Activated CD4-positive, CD25-positive, alpha-beta regulatory T cell (primary cell): Measurements from ENCODE around the gene LCMT2.
A peak's percentile ranks its signal among the peaks of the same experiment; 100 is the strongest.
"Not testable (repeated sequence)": the region's sequence is repeated elsewhere in the genome, so short reads cannot be mapped to it uniquely, and the experiment has no call there.

Experiments
- DNase-seq, 4 experiments: peaks; one replicate each; lab custom pipeline; 2025; lab: John Stamatoyannopoulos, UW

Gene LCMT2

GRCh38 chr15:43314171-43314570 lies 16.2 kb downstream of the LCMT2 start:
- DNase-seq = no peak

- DNase-seq = no peak
Observed at GRCh38 chr15:43312378-43312777, 18.0 kb downstream of the LCMT2 start.

DNA sequence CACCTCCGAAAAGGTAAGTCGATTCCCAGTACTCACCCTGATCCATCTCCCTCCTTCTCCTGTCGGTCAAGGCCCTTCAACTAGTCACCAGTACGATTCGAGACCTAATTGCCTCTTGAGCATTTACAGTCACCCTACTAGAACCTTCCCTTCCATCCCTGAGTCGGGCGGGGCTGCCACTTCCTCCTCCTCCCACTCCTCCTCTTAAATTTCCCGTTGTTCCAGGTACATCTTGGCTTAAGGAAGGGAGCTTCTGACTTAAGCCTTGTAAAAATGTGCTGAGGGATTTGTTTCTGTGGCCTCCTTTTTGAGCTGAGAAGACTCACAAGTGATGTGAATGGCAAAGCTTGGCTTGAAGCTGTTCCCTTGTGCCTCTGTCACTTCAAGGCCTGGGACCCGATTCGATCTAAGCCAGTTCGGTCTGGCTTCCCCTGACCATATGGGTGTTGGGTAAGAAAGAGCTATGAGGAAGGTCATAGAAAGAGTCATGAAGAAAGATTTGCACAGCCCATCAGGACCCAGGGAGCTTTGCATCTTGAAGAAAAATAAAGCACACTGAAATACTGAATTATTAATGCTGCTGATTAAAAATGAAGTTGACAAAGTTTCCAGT lies 28.1 kb downstream of the LCMT2 start, which contains the start of gene TGM7:
Gene TGM7 (minus strand): TSS at position 51 of the 613 bp plus-strand sequence.
- no peak for DNase-seq

DNA sequence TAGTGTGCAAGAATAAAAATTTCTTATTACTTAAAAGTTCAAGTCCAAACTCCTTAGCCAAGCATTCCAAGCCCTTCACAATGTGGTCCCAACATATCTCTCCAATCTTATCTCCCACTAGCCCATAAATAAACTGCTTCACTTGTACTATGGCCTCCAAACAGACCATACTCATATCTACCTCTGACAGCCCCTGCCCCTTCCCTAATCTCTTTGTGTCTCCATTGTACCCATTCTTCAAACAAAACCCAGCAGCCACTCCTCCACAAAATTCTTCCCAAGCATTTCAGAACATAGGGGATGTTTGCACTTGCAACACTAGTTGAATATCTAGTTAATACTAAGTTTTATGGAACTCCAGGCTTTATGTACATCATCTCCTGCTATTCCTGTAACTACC lies 30.5 kb downstream of the LCMT2 start:
- no peak for DNase-seq

DNA sequence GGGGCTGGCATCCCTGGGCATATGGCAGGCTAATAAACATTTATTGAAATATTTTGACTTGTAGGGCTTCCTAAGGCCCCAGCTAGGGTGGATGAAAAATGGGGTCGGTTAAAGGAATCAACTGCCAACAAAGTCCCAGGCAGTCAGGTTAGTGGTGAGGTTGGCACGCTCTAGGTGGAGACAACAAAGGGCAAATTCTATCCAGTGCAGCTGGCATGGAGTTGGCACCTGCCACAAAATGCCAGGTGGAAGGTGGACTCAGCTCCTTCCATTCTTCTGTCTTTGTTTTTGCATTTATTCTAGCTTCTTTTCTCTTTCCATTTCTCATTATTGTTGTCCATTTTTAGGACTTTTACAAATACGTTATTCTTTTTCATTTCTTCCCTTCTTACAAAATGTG lies 31.0 kb downstream of the LCMT2 start:
- no peak for DNase-seq

- no peak for DNase-seq
Observed at GRCh38 chr15:43294091-43294706, 36.2 kb downstream of the LCMT2 start.

- no peak for DNase-seq
Observed at GRCh38 chr15:43293432-43293831, 36.9 kb downstream of the LCMT2 start.

DNA sequence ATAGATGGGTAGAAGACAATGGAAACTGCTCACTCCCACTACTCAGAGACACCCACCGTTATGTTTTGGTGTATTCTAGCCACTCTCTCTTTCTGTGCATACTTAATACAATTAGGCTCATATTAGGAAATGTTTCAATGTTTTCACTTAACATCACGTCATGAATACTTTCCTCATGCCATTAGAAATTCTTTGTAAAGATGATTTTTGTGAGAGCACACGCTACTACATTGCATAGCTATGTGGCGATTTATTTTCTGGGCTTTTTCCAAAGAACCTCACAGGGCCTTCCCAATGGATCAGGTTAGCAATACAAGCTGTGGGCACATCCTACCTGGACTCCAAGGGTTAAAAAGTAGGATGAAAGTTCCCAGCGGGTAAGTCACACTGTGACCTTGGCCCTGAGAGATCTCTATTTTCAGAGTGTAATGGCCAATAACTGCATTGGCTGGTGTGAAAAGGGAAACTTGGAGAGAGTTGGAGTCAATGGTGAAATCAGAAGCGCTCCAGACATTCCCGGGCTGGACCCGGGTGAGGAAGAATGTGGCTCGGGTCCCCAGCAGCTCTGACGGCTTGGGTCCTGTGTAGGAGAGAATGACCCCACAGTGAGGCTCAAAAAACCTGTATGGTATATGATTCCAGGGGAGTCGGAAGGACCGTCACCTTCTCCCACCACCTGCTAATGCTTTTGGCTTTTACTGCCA lies 37.8 kb downstream of the LCMT2 start:
- DNase-seq = no peak

DNA sequence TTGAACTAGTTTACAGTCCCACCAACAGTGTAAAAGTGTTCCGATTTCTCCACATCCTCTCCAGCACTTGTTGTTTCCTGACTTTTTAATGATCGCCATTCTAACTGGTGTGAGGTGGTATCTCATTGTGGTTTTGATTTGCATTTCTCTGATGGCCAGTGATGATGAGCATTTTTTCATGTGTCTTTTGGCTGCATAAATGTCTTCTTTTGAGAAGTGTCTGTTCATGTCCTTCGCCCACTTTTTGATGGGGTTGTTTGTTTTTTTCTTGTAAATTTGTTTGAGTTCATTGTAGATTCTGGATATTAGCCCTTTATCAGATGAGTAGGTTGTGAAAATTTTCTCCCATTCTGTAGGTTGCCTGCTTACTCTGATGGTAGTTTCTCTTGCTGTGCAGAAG lies 40.7 kb downstream of the LCMT2 start:
- DNase-seq = not testable (repeated sequence)

DNA sequence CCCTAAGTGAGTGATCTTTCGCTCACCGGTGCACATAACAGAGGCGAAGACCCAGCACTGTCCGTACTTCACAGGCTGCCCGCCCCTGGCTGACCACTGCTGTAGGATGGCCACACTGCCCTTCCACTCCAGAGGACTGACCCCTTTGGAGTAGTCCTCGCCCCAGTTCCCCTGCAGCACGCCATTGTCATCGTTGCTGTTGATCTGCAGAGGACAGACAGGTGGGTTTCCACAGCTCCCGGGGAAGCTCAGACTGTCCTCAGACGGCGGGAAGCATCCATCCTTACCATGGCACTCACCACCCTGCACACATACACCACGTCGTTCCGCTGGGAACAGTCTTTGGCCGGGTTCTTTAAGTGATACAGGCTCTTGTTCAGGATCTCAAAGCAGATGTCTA lies 43.1 kb downstream of the LCMT2 start:
- no peak for DNase-seq

DNA sequence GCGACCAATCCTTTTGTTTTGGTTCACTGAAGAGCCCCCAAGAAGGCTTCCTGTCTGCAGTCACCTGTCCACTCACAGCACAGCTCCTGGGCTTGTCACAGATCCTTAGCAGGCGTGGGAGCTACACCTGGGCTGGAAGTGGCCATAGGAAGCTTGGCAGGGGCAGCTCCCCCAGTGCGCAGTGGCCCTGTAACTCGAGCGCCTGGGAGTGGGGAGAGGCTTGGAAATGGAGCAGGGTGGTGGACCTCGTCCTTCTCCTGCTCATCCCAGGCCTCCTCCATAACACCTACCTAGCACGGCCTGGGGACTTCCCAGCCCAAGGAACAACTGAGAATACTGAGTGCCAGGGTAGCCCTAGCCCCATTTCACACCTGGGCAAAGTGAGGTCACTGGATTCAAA lies 44.3 kb downstream of the LCMT2 start:
- no peak for DNase-seq

- DNase-seq = peak; percentile 7 to 30 (median 12)
Observed at GRCh38 chr15:43285609-43286037, 44.8 kb downstream of the LCMT2 start.

- DNase-seq = no peak
Observed at GRCh38 chr15:43283526-43283925, 46.8 kb downstream of the LCMT2 start.

- DNase-seq = no peak
Observed at GRCh38 chr15:43281926-43282602, 48.3 kb downstream of the LCMT2 start.

GRCh38 chr15:43280996-43281395 lies 49.4 kb downstream of the LCMT2 start:
- DNase-seq = no peak

DNA sequence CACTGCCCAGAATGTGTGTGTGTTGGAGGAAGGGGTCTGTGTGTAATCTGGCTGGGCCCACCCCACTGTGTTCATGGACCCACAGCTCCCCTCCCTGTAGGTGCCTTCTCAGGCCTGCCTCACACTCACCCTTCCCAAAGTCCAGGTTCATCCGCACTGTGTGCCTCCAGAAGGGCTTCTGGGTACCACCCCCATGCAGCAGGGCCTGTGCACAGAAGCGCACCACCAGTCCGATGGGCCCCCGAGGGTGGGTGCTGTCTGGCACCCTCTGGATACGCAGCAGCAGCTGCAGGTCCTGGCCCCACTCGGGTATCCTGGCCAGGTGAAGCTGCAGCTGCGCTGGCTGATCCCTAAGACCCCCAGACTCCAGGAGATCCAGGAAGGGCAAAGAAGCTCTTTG lies 50.9 kb downstream of the LCMT2 start:
- DNase-seq = no peak

DNA sequence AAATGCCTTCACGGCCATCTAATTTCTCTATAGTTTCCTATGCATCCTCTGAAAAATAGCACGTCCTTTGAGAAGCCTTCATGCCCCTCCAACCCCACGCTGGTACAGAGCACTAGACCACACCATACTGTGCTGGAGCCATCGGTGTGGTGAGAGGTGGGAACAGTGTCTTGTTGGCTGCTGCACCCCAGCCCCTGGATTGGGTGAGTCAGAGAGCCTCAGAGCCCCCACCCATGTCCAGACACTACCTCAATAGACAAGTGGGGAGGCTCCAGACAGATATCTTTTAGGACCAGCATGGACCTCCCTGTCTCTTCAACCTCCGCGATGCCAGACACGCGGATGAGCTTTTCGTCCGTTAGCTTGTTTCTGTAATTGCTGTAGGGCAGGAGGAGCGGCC lies 51.5 kb downstream of the LCMT2 start:
- no peak for DNase-seq

GRCh38 chr15:43277901-43278300 lies 52.5 kb downstream of the LCMT2 start:
- DNase-seq = no peak

DNA sequence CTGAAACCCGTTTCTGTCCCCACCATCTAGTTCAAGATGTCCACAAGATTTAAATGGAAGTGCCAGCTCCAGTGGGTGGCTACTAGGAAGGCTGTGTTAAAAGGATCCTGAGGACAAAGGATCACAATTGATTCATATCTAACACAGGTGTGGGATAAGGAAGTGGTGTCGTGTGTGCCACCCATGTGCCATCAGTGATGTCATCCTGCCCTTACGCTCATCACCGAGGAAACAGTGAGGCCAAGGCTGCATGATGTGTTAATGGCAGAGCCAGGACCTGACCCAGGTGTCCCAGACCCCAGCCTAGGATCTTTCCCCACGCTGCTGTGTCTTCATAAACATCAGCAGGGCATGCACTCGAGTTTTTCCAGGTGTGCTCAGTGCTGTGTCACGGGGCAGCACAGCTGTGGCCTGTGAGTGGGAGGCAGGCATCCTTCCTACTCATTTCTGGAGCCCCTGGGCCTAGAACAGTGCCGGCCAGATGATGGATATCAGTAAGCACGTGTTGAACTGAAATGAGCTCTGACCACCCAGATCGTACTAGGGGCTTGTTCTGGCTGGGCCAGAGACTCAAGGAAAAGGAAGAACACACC lies 53.0 kb downstream of the LCMT2 start:
- no peak for DNase-seq

GRCh38 chr15:43276563-43277200 lies 53.7 kb downstream of the LCMT2 start:
- DNase-seq = no peak

- DNase-seq = no peak
Observed at GRCh38 chr15:43275740-43276562, 54.4 kb downstream of the LCMT2 start.
